Keratinocyte (primary cell): ENCODE results near the gene MUC6. TPM values are rescaled to one million over a fixed set of nuclear protein-coding genes. Genes with fewer than 3 reads are reported as not detected.

Experiments used
- DNase-seq: peaks from one replicate; pipeline ENCODE4 v3.0.0-alpha.2; 2011; ENCODE audit warnings: low read depth, missing footprints, low spot score
- FAIRE-seq: peaks from 2 replicates; lab custom pipeline; 2011; peaks lifted over from hg19 to GRCh38; lab: Jason Lieb, UNC
- H2AFZ ChIP-seq: 2 replicates; pipeline ENCODE4 v1.6.0; 2012; ENCODE audit warnings: low read length, control low read depth, inconsistent platforms; ENCODE audit not compliant: control insufficient read depth
- H3K27ac ChIP-seq: 2 replicates; pipeline ENCODE4 v1.5.1; 2011; ENCODE audit warnings: low read length; ENCODE audit not compliant: control insufficient read depth, insufficient read depth
- H3K27me3 ChIP-seq: 3 replicates; pipeline ENCODE4 v1.6.0; 2011; ENCODE audit warnings: low read length; ENCODE audit not compliant: control insufficient read depth, insufficient read depth; ENCODE audit errors: extremely low read depth
- H3K36me3 ChIP-seq, 2 experiments: 2 replicates in 1 of 2; 3 replicates in 1 of 2; pipeline ENCODE4 v1.5.1; 2011; ENCODE audit warnings: low read length in 2 of 2, mild to moderate bottlenecking in 1 of 2; ENCODE audit not compliant: control insufficient read depth in 2 of 2, insufficient read depth in 2 of 2; ENCODE audit errors: extremely low read depth in 1 of 2
- H3K4me1 ChIP-seq: 3 replicates; pipeline ENCODE4 v1.5.1; 2011; ENCODE audit warnings: low read length; ENCODE audit not compliant: control insufficient read depth, insufficient read depth; ENCODE audit errors: extremely low read depth
- H3K4me2 ChIP-seq: 3 replicates; pipeline ENCODE4 v1.6.0; 2011; ENCODE audit warnings: low read depth, low read length; ENCODE audit not compliant: control insufficient read depth, insufficient read depth; ENCODE audit errors: extremely low read depth
- H3K4me3 ChIP-seq, 3 experiments: fragments of 200-600 bp in 1 of 3; sonication (generic) in 1 of 3; 2 replicates in 2 of 3; 3 replicates in 1 of 3; pipeline ENCODE4 v1.5.1; 2011 to 2016; ENCODE audit warnings: low read length in 3 of 3, mild to moderate bottlenecking in 3 of 3, control low read depth in 2 of 3, inconsistent platforms in 1 of 3, low read depth in 1 of 3, mixed read lengths in 1 of 3, mixed run types in 1 of 3, moderate library complexity in 1 of 3; ENCODE audit not compliant: control insufficient read depth in 2 of 3, insufficient read depth in 2 of 3; ENCODE audit errors: extremely low read depth in 1 of 3
- H3K79me2 ChIP-seq: 2 replicates; pipeline ENCODE4 v1.6.0; 2012; ENCODE audit warnings: low read length; ENCODE audit not compliant: control insufficient read depth, insufficient read depth
- H3K9ac ChIP-seq: 3 replicates; pipeline ENCODE4 v1.6.0; 2011; ENCODE audit warnings: low read length; ENCODE audit not compliant: control insufficient read depth, insufficient read depth; ENCODE audit errors: extremely low read depth
- H3K9me1 ChIP-seq: 3 replicates; pipeline ENCODE4 v1.6.0; 2011; ENCODE audit warnings: low read length; ENCODE audit not compliant: control insufficient read depth, insufficient read depth; ENCODE audit errors: extremely low read depth
- H3K9me3 ChIP-seq: 2 replicates; pipeline ENCODE4 v1.5.1; 2012; ENCODE audit warnings: low read depth, low read length; ENCODE audit not compliant: control insufficient read depth
- H4K20me1 ChIP-seq: 3 replicates; pipeline ENCODE4 v1.6.0; 2011; ENCODE audit warnings: low read length; ENCODE audit not compliant: control insufficient read depth, insufficient read depth; ENCODE audit errors: extremely low read depth
- CTCF ChIP-seq, 3 experiments: IDR thresholded peaks in 1 of 3; conservative IDR thresholded peaks in 1 of 3; optimal IDR thresholded peaks in 1 of 3; 2 replicates in 2 of 3; 3 replicates in 1 of 3; pipeline versions ENCODE3 to v1.5.1; 2011; ENCODE audit warnings: low read length in 3 of 3, mild to moderate bottlenecking in 3 of 3, moderate library complexity in 2 of 3, control low read depth in 1 of 3, inconsistent platforms in 1 of 3; ENCODE audit not compliant: insufficient read depth in 2 of 3; ENCODE audit errors: extremely low read depth in 1 of 3
- EZH2 ChIP-seq: IDR thresholded peaks from one replicate; pipeline ENCODE4 v1.6.1; 2012; ENCODE audit warnings: inconsistent platforms, mild to moderate bottlenecking, low read length, moderate library complexity
- dilution Hi-C: fragments of 300-500 bp; cut with MboI; formaldehyde crosslinking; loops from one replicate; pipeline ENCODE4 v1.7.0; 2020; ENCODE audit warnings: low sequenced_read_pairs; ENCODE audit not compliant: extremely low pct_ligation_motif_present
- polyA plus RNA-seq, 5 experiments: library from polyadenylated mRNA; depleted of rRNA in 3 of 5; stranded (reverse) in 3 of 5; stranded (forward) in 1 of 5; unstranded in 1 of 5; fragments of >200 nt; gene quantifications; 1 replicate in 1 of 5; 2 replicates in 3 of 5; 3 replicates in 1 of 5; pipeline versions ENCODE4 v1.2.1 to v1.2.3, GENCODE V29; 2011 to 2012; ENCODE audit warnings: missing spikeins in 2 of 5, low read depth in 1 of 5, low replicate concordance in 1 of 5

MUC6 gene
- polyA plus RNA-seq, 1 donor (not counting 4 experiments of a cell fraction or from before 2014, with no cell fraction given): not detected

GRCh38 chr11:991711-992307 is 44.7 kb downstream of the MUC6 start:
- no peak for DNase-seq
- Histone ChIP-seq H2AFZ (no peak overlapping the region), H3K36me3 (peaks cover 20 to 39% of the 10 kb centered on the region in 2 experiments), H4K20me1 (no peaks in the 10 kb centered on the region), H3K9me1 (no peaks in the 10 kb centered on the region), H3K9me3 (no peaks in the 10 kb centered on the region), H3K79me2 (peaks cover 5% of the 10 kb centered on the region), H3K27ac (no peak overlapping the region), H3K9ac (no peak overlapping the region), H3K4me2 (no peak overlapping the region), H3K4me1 (no peaks in the 10 kb centered on the region), H3K27me3 (no peaks in the 10 kb centered on the region), H3K4me3 (no peak overlapping the region)
- dilution Hi-C loops: no loop called here
- TF ChIP-seq CTCF (optimal IDR thresholded peaks at IDR 0.05 in 1 of 3, IDR thresholded peaks at IDR 0.05 in 1 of 3, conservative IDR thresholded peaks at IDR 0.05 in 1 of 3; ENCODE audit: extremely low read depth in 1 of 3, insufficient read depth in 2 of 3, low read length in 3 of 3): no peak
- TF ChIP-seq EZH2: no peak
- FAIRE-seq: no peak

- Histone ChIP-seq H3K4me2 (no peak overlapping the region), H3K36me3 (peaks cover 20 to 39% of the 10 kb centered on the region in 2 experiments), H3K27me3 (no peaks in the 10 kb centered on the region), H3K79me2 (peaks cover 5% of the 10 kb centered on the region), H3K9me3 (no peaks in the 10 kb centered on the region), H3K4me3 (no peak overlapping the region), H2AFZ (no peak overlapping the region), H3K27ac (no peak overlapping the region), H4K20me1 (no peaks in the 10 kb centered on the region), H3K9ac (no peak overlapping the region), H3K4me1 (no peaks in the 10 kb centered on the region), H3K9me1 (no peaks in the 10 kb centered on the region)
- TF ChIP-seq CTCF (optimal IDR thresholded peaks at IDR 0.05 in 1 of 3, IDR thresholded peaks at IDR 0.05 in 1 of 3, conservative IDR thresholded peaks at IDR 0.05 in 1 of 3; ENCODE audit: extremely low read depth in 1 of 3, insufficient read depth in 2 of 3, low read length in 3 of 3): no peak
- TF ChIP-seq EZH2: no peak
- no peak for DNase-seq
- no peak for FAIRE-seq
- dilution Hi-C loops: no loop called here
These were observed 45.5 kb downstream of the MUC6 start for GRCh38 chr11:991034-991433.
